Measurements from ENCODE around the gene TXN2. TPM values are rescaled to one million over a fixed set of nuclear protein-coding genes. Genes with fewer than 3 reads are reported as not detected.

Gene TXN2
- total RNA-seq, 2 donors from 2014 or later, result 26.7 to 31.4 TPM

DNA sequence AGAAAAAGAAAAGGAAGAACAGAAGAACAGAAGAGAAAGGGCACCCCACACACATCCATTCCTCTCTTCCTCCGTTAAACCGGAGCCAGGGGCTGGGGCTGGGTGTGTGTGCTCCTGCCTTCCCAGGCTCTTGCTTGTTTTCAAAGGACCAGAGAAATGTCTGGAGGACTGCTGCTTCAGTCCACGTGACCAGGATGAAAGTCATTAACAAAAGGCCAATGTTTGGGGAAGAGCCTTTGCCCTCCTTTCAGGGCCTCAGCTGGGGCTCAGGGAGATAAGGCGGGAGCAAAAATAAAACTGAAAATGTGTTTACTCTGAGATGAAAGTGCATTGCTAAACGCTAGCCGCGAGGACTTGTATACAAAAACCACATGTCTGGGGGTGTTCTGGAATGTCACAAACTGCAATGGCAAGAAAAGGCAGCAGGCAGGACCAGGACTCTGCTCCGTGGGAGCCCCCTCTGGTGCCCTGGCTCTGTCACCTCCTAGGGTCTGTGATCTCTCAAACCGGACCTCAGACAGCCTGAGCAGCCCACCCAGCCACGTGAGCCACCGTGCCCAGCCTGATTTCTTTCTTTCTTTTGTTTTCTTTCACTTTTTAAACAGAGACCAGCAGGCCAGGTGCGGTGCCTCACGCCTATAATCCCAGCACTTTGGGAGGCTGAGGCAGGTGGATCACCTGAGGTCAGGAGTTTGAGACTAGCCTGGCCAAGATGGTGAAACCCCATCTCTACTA lies 62.1 kb downstream of the TXN2 start:
- Histone ChIP-seq H3K27ac (peak overlapping the region in 1 of 2 donors; percentile 6), H3K4me1 (ENCODE audit: control insufficient read depth in 1 of 2, low read depth in 2 of 2) (peaks cover 0 to 7% of the 10 kb centered on the region in 2 donors), H3K4me3 (peak overlapping the region; percentile 2), H3K36me3 (no peaks in the 10 kb centered on the region), H3K9me3 (no peaks in the 10 kb centered on the region), H3K27me3 (replicated peaks; ENCODE audit: insufficient read depth) (no peaks in the 10 kb centered on the region)
- ATAC-seq (ENCODE audit: insufficient number of reproducible peaks, low FRiP score, low read depth), result no peak
- TF ChIP-seq CTCF (IDR thresholded peaks at IDR 0.05), result no peak
- DNase-seq (ENCODE audit: low spot score), result no peak

DNA sequence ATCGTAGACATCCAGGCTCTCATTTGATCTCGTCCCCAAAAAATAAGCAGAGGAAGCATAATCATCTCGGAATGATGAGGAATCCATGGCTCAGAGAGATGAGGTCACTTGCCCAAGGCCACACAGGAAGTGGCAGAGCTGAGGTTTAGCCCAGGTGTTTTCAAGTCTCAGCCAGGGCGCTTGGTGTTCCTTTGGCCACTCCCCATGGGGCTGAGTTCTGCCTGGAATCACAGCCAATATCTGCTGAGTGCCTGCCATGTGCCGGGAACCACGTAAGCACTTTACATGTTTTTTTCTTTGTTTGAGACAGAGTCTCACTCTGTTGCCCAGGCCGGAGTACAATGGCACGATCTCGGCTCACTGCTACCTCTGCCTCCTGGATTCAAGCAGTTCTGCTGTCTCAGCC lies 64.2 kb downstream of the TXN2 start:
- Histone ChIP-seq H3K27ac (no peak overlapping the region), H3K27me3 (replicated peaks; ENCODE audit: insufficient read depth) (no peaks in the 10 kb centered on the region), H3K36me3 (no peaks in the 10 kb centered on the region), H3K9me3 (no peaks in the 10 kb centered on the region), H3K4me3 (no peak overlapping the region), H3K4me1 (ENCODE audit: control insufficient read depth in 1 of 2, low read depth in 2 of 2) (peaks cover 0 to 7% of the 10 kb centered on the region in 2 donors)
- ATAC-seq (ENCODE audit: insufficient number of reproducible peaks, low FRiP score, low read depth) (no peak), DNase-seq (ENCODE audit: low spot score) (no peak)
- TF ChIP-seq CTCF (IDR thresholded peaks at IDR 0.05), result no peak

Other genes starting within 250 kb of the TXN2 start
- 10 to 100 TPM; 35.9 to 84.9 TPM for gene APOL2, start 242.1 kb downstream of the TXN2 start, total RNA-seq
- 10 to 100 TPM; 40.1 to 47.3 TPM for gene APOL1, start 228.5 kb downstream of the TXN2 start, total RNA-seq
- 1,000 to 10,000 TPM; 1,447 to 1,631 TPM for gene MYH9, start 93.7 kb downstream of the TXN2 start, total RNA-seq
- 10 to 100 TPM in 1 of 2 donors, 1 to 10 TPM in 1; 6.8 to 13.8 TPM for gene FOXRED2, start 25.4 kb upstream of the TXN2 start, total RNA-seq
- 100 to 1,000 TPM; 141 to 250 TPM for gene EIF3D, start 47.5 kb upstream of the TXN2 start, total RNA-seq
- not detected for gene CACNG2, start 222.1 kb upstream of the TXN2 start, total RNA-seq